ENCODE data around the gene FHL2.

FHL2 gene

DNA sequence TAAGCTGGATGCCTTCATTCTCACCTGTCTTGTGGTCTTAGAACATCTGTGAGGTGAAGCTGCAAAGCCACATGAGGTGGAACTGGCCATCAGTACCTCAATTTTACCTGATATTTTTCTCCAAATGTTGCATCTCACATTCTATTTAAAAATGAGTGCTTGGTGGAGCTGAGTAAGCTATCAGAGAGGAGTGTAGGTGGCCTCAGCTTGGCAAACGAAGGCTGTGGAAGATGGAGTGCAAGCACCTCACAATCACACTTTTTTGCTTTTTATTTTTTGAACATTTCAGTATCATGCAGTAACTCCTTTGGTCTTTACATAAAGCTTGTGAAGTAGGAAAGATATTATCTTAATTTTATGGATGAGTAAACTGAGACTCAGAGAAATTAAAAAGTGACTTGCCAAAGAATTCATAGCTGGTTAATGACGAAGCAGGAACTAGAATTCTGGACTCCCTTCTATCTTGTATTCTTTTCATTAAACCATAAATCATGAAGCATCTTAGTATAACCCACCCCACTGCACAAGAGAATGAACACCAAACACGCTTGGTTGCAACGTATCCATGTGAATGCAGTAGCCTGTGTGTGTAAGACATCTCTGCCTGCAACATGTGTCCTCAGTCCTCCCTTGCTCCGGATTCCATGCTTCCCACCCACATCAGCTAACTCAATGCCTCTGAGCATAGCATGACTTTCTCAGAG, 34.3 kb downstream of the FHL2 start:
- DNase-seq (ENCODE audit: extremely low spot score, insufficient read length, low read depth) (no peak), FAIRE-seq (no peak)

DNA sequence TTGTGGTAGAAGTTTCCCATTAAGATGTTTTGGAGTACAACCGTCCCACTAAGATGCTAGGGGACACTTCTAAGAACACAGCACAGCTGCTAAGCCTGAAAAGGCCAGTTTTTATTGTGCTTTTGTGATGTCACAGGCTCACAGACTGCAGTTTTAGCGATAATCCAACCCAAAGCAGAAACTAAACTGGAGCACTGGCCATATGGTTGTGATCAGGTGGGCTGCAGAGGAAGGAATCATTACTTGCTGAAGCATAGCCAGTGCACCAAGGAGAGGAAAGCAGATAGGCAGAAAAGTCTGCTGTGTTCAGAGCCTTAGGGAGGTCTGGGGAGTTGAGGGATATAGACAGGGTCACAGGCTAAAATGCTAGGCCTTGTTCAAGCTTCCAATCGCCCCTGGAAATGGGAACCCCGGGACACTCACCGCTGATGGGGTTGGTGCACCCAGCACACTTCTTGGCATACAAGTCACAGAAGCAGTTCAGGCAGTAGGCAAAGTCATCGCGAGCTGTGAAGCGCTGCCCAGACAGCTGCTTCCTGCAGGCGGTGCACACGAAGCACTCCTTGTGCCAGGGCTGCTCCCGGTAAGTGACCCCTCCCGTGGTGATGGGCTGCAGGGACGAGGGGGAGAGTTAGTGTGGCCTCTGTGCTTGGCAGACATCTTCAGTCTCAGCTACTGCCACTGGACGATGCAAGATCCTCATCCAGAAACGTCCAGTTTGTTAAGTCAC, 35.8 kb downstream of the FHL2 start:
- FAIRE-seq, result no peak
- DNase-seq (ENCODE audit: extremely low spot score, insufficient read length, low read depth), result no peak

GRCh38 chr2:105361102-105361889, 37.6 kb downstream of the FHL2 start:
- no peak for DNase-seq (ENCODE audit: extremely low spot score, insufficient read length, low read depth)
- FAIRE-seq, result no peak

GRCh38 chr2:105358593-105358992, 40.3 kb downstream of the FHL2 start:
- no peak for FAIRE-seq
- DNase-seq (ENCODE audit: extremely low spot score, insufficient read length, low read depth), result no peak

DNA sequence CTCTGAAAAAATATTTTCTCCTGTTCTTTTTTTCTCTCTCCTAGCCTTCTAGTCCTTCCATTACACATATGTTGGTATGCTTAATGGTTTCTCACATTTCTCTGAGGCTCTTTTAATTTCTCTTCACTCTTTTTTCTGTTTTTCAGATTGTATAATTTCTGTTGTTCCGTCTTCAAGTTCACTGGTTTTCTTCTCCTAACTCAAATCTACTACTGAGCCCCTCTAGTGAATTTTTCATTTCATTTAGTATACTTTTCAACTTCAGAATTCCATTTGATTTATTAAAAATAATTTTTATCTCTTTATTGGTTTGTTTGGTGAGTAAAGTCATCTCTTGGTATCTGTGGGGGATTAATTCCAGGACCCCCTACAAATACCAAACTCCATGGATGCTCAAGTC, 41.7 kb downstream of the FHL2 start:
- FAIRE-seq (no peak), DNase-seq (ENCODE audit: extremely low spot score, insufficient read length, low read depth) (no peak)

GRCh38 chr2:105344704-105345345, 54.0 kb downstream of the FHL2 start:
- FAIRE-seq (peak; percentile 58), DNase-seq (ENCODE audit: extremely low spot score, insufficient read length, low read depth) (no peak)

DNA sequence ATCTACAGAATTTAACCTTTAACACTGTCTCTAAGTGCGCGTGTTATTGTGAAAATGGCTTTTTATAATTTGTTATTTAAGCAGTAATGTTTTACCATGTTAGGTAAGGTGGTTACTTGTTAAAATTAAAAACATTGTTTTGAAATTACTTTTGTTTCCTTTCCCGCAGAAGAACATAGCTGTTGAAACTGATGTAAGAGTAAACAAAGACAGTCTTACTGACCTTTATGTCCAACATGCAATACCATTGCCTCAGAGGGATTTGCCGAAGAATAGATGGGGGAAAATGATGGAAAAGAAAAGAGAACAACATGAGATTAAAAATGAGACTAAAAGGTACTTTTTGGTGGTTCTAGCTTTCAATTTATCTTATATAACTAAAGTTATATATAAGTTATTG, 59.4 kb downstream of the FHL2 start:
- FAIRE-seq (no peak), DNase-seq (ENCODE audit: extremely low spot score, insufficient read length, low read depth) (no peak)

DNA sequence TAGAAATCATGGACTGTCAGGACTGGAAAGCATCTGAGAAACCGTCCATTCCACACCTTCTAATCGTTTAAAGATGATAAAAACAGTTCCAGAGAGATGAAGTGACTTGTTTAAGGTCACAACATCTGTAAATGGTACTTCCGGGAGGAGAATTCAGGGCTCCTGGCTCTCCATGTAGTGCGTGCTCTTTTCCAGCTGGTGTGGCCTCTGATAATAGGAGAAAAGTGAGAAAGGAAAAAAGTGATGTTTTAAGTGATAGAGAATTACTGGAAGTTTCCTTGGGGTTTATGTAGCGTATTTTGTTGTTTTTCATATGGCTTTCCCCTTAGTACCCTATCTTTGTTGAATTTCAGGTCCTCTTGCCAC, 60.8 kb downstream of the FHL2 start:
- DNase-seq (ENCODE audit: extremely low spot score, insufficient read length, low read depth), result no peak

GRCh38 chr2:105337122-105338019, 61.5 kb downstream of the FHL2 start, which contains the start of gene C2orf49:
Gene C2orf49, plus strand, starts transcription at chr2:105337540. Its CDS starts 48 bp downstream, at chr2:105337588.
- FAIRE-seq (peak; percentile 86), DNase-seq (ENCODE audit: extremely low spot score, insufficient read length, low read depth) (peak; percentile 79)

More for the DNA sequence above, 60.8 kb downstream of the FHL2 start:
- FAIRE-seq, result no peak

- DNase-seq (ENCODE audit: extremely low spot score, insufficient read length, low read depth) (no peak), FAIRE-seq (no peak)
These were observed 62.1 kb downstream of the FHL2 start for GRCh38 chr2:105336786-105337121.

- DNase-seq (ENCODE audit: extremely low spot score, insufficient read length, low read depth) (no peak), FAIRE-seq (no peak)
These were observed 63.4 kb downstream of the FHL2 start for GRCh38 chr2:105335469-105335868.

- FAIRE-seq (no peak), DNase-seq (ENCODE audit: extremely low spot score, insufficient read length, low read depth) (no peak)
These were observed 64.6 kb downstream of the FHL2 start for GRCh38 chr2:105334211-105334610.

GRCh38 chr2:105330681-105331375, 68.0 kb downstream of the FHL2 start:
- no peak for DNase-seq (ENCODE audit: extremely low spot score, insufficient read length, low read depth)
- FAIRE-seq, result no peak

DNA sequence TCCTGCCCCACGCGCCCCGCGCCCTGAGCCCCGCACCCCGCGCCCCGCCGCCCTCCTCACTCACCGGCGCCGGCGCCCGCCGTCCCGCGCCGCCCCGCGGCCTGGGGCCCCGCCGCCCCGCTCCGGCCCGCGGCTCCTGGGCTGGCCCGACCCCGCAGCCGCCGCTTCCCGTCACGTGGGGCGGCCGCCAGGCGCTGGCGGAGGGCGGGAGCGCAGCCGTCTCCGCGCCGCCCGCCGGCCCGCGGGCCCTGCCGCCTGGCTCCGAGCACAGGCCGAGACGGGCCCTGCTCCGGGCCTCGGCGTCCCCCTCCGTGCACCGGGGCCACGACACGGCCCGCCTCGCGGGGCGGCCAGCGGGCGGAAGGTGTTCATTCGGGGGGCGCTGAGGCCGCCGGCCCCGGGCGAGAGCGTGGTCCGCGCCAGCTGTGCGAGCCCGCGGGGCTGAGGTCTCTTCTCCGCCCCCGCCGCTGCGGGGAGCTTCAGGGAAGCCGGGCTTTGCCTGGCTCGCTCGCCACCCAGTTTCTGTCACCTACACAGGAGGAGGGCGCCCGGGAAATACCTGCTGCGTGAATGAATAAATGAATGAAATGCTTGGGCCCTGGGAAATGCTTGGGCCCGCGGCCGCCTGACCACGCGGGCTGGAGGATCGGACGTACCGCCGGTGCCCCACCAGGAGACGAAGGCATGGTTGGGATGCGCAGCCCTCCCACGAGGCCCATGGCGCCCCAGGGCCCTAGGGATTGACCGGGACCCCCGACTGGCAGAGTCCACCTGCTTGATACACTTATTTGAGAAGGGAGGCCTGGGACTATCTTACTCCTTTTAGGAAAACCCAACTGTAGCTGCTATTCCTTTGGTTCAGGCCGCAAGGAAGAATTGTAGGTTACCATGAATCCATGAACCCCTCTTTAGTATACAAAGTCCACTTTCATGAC, 69.0 kb downstream of the FHL2 start, which contains the start of gene TGFBRAP1:
Gene TGFBRAP1, minus strand, starts transcription at position 175 of the 935 bp plus-strand sequence. CDS start 21,434 bp downstream, outside the sequence.
- DNase-seq (ENCODE audit: extremely low spot score, insufficient read length, low read depth), result no peak
- FAIRE-seq, result no peak

GRCh38 chr2:105329197-105329554, 69.7 kb downstream of the FHL2 start:
- no peak for DNase-seq (ENCODE audit: extremely low spot score, insufficient read length, low read depth)
- FAIRE-seq, result no peak

- no peak for DNase-seq (ENCODE audit: extremely low spot score, insufficient read length, low read depth)
These were observed 70.3 kb downstream of the FHL2 start for GRCh38 chr2:105328281-105329196.

GRCh38 chr2:105327690-105328089, 71.2 kb downstream of the FHL2 start:
- FAIRE-seq (no peak), DNase-seq (ENCODE audit: extremely low spot score, insufficient read length, low read depth) (no peak)

More at GRCh38 chr2:105328281-105329196, 70.3 kb downstream of the FHL2 start:
- peak; percentile 75 for FAIRE-seq
